ENCODE data around the gene EEF1AKMT1.

DNA sequence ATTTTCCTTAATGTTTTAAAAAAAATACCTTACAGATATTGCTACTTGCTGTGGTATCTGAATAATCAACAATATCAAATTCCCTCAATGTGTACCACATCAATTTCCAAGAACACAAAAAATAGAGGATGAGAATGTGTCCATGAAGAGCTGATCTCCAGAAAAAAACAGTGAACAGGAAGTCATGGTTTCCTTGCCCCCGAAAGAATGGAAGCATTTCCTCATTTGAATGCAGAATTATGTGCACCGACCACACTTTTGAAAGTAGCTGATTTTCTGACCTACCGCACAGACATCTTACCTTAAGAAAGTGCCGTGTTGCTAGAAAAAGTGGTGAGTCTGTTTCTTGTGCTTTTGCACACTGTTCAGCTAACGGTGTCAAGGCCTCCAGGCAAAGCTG lies 13.4 kb upstream of the EEF1AKMT1 start:
- TF ChIP-seq POLR2AphosphoS5 (IDR thresholded peaks at IDR 0.05) (no peak), POLR2A (IDR thresholded peaks at IDR 0.05; ENCODE audit: low read depth) (no peak)
- TF ChIP-seq, protein P1, sequence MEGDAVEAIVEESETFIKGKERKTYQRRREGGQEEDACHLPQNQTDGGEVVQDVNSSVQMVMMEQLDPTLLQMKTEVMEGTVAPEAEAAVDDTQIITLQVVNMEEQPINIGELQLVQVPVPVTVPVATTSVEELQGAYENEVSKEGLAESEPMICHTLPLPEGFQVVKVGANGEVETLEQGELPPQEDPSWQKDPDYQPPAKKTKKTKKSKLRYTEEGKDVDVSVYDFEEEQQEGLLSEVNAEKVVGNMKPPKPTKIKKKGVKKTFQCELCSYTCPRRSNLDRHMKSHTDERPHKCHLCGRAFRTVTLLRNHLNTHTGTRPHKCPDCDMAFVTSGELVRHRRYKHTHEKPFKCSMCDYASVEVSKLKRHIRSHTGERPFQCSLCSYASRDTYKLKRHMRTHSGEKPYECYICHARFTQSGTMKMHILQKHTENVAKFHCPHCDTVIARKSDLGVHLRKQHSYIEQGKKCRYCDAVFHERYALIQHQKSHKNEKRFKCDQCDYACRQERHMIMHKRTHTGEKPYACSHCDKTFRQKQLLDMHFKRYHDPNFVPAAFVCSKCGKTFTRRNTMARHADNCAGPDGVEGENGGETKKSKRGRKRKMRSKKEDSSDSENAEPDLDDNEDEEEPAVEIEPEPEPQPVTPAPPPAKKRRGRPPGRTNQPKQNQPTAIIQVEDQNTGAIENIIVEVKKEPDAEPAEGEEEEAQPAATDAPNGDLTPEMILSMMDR (IDR thresholded peaks at IDR 0.05) = no peak
